HepG2 (cell line): ENCODE results near the gene ENTPD5. TPM values are rescaled to one million over a fixed set of nuclear protein-coding genes. Genes with fewer than 3 reads are reported as not detected.
A peak's percentile ranks its signal among the peaks of the same experiment; 100 is the strongest.

ENCODE experiments used
- ATF3 ChIP-seq: sonication (generic); formaldehyde crosslinking; IDR thresholded peaks from 2 replicates; pipeline ENCODE4 v1.4.0; 2020; ENCODE audit warnings: missing genetic modification reagents
- FOXK1 ChIP-seq: sonication (generic); formaldehyde crosslinking; IDR thresholded peaks from 2 replicates; pipeline ENCODE4 v1.4.0; 2020; ENCODE audit warnings: low read depth, missing genetic modification reagents, borderline replicate concordance
- FOXP4 ChIP-seq: sonication (generic); formaldehyde crosslinking; IDR thresholded peaks from 2 replicates; pipeline ENCODE4 v1.4.0; 2020; ENCODE audit warnings: missing genetic modification reagents
- HBP1 ChIP-seq: IDR thresholded peaks from 2 replicates; pipeline ENCODE4 v1.6.1; 2016; ENCODE audit warnings: low read depth, control low read depth
- HMG20A ChIP-seq: IDR thresholded peaks from 2 replicates; pipeline ENCODE4 v1.6.1; 2016; ENCODE audit warnings: borderline replicate concordance
- NBN ChIP-seq: fragments of 450-650 bp; conservative IDR thresholded peaks from 2 replicates; pipeline ENCODE4 v1.6.1; 2017
- NR2C2 ChIP-seq: sonication (generic); formaldehyde crosslinking; IDR thresholded peaks from 2 replicates; pipeline ENCODE4 v1.4.0; 2020; ENCODE audit warnings: missing genetic modification reagents, mild to moderate bottlenecking, moderate library complexity, borderline replicate concordance
- NR2F6 ChIP-seq, 2 experiments: IDR thresholded peaks; 2 replicates each; pipeline ENCODE4 v1.6.1; 2016; ENCODE audit warnings: antibody characterized with exemption in 1 of 2, mild to moderate bottlenecking in 1 of 2
- PITX1 ChIP-seq: sonication (generic); formaldehyde crosslinking; IDR thresholded peaks from 2 replicates; pipeline ENCODE4 v1.5.1; 2020; ENCODE audit warnings: mild to moderate bottlenecking, missing genetic modification reagents
- RNF219 ChIP-seq: sonication (generic); formaldehyde crosslinking; IDR thresholded peaks from 2 replicates; pipeline ENCODE4 v1.5.0; 2020; ENCODE audit warnings: mild to moderate bottlenecking, missing genetic modification reagents
- SRF ChIP-seq: IDR thresholded peaks from 2 replicates; pipeline ENCODE4 v1.6.1; 2011; ENCODE audit warnings: mild to moderate bottlenecking, low read depth, low read length, moderate library complexity
- TEAD3 ChIP-seq: optimal IDR thresholded peaks from 2 replicates; pipeline ENCODE3; 2016; ENCODE audit warnings: borderline replicate concordance
- ZFP1 ChIP-seq: IDR thresholded peaks from 2 replicates; pipeline ENCODE4 v1.6.1; 2016
- ZNF24 ChIP-seq: fragments of 450-650 bp; IDR thresholded peaks from 2 replicates; pipeline ENCODE4 v1.6.1; 2017; ENCODE audit warnings: antibody characterized with exemption, mild to moderate bottlenecking
- ZNF496 ChIP-seq: sonication (generic); formaldehyde crosslinking; IDR thresholded peaks from 2 replicates; pipeline ENCODE4 v1.8.1; 2023; ENCODE audit warnings: mild to moderate bottlenecking, moderate library complexity, missing genetic modification reagents; ENCODE audit not compliant: insufficient replicate concordance
- ZNF558 ChIP-seq: sonication (generic); formaldehyde crosslinking; IDR thresholded peaks from 2 replicates; pipeline ENCODE4 v1.9.0; 2022; ENCODE audit warnings: mild to moderate bottlenecking, missing genetic modification reagents, borderline replicate concordance
- ZNF646 ChIP-seq: sonication (generic); formaldehyde crosslinking; IDR thresholded peaks from 2 replicates; pipeline ENCODE4 v1.9.0; 2021; ENCODE audit warnings: mild to moderate bottlenecking, missing genetic modification reagents
- ZNF878 ChIP-seq: sonication (generic); formaldehyde crosslinking; IDR thresholded peaks from 2 replicates; pipeline ENCODE4 v1.8.1; 2023; ENCODE audit warnings: mild to moderate bottlenecking, missing genetic modification reagents, moderate library complexity
- polyA plus RNA-seq, 8 experiments: library from polyadenylated mRNA; depleted of rRNA in 3 of 8; stranded (reverse) in 7 of 8; unstranded in 1 of 8; fragments of >200 nt; fragmentation: Illumina TruSeq in 4 of 8; extraction: Trizol in 4 of 8; gene quantifications; 2 replicates each; pipeline versions ENCODE4 v1.2.1 to v1.2.3, GENCODE V29; 2011 to 2016; ENCODE audit warnings: low read depth in 4 of 8, missing spikeins in 1 of 8, mixed read lengths in 1 of 8; ENCODE audit not compliant: insufficient read depth in 1 of 8
- total RNA-seq, 5 experiments: library from RNA; depleted of rRNA; stranded (reverse); fragments of >200 nt; fragmentation: Illumina TruSeq; extraction: Trizol; gene quantifications; 2 replicates each; pipeline ENCODE4 v1.2.3, GENCODE V29; 2016; ENCODE audit warnings: low read depth in 1 of 5

ENTPD5 gene
- total and polyA plus RNA-seq, 2 of the 13 experiments (the other 11 are each of a cell fraction or from before 2014, with no cell fraction given) = 33.8 to 43.3 TPM

GRCh38 chr14:74014299-74014698 lies 4.8 kb downstream of the ENTPD5 start (continued):
- TF ChIP-seq FOXP4 (CRISPR knock-in tag) = peak; percentile 39; the same call in 1 of the 2 replicates
- TF ChIP-seq ZNF496 (CRISPR knock-in tag) = no peak
- peak; percentile 40; the same call in 1 of the 2 replicates for TF ChIP-seq HMG20A (CRISPR knock-in tag)
- TF ChIP-seq NR2C2 = peak; percentile 73
- no peak for TF ChIP-seq ZFP1 (CRISPR knock-in tag)
- no peak for TF ChIP-seq NBN
- TF ChIP-seq HBP1 (CRISPR knock-in tag) = peak; percentile 49; the same call in 1 of the 2 replicates
- TF ChIP-seq PITX1 (CRISPR knock-in tag) = no peak
- TF ChIP-seq FOXK1 (CRISPR knock-in tag) = peak; percentile 30; the same call in 1 of the 2 replicates
- no peak for TF ChIP-seq ZNF646 (CRISPR knock-in tag)
- TF ChIP-seq SRF = no peak
- no peak for TF ChIP-seq ZNF558 (CRISPR knock-in tag)
- TF ChIP-seq ZNF24 = no peak
- no peak for TF ChIP-seq ZNF878 (CRISPR knock-in tag)
- TF ChIP-seq NR2F6 (IDR thresholded peaks at IDR 0.05) = peak; percentile 91
- peak; percentile 93 for TF ChIP-seq NR2F6 (CRISPR knock-in tag; IDR thresholded peaks at IDR 0.05)
- TF ChIP-seq RNF219 (CRISPR knock-in tag) = no peak
- peak; percentile 96 for TF ChIP-seq ATF3 (CRISPR knock-in tag)
- TF ChIP-seq TEAD3 (CRISPR knock-in tag) = peak; percentile 15
